HFFc6 (cell line): Measurements from ENCODE around the gene TMCC1. TPM values are rescaled to one million over a fixed set of nuclear protein-coding genes. Genes with fewer than 3 reads are reported as not detected.
A peak's percentile ranks its signal among the peaks of the same experiment; 100 is the strongest.

Source experiments
- DNase-seq: peaks from one replicate; pipeline ENCODE4 v3.0.0-alpha.2; 2018
- H3K27ac Mint-ChIP-seq: 2 replicates; pipeline ENCODE4 v1.8.0; 2020; ENCODE audit warnings: mild to moderate bottlenecking, mixed read lengths
- H3K27me3 Mint-ChIP-seq: 2 replicates; pipeline ENCODE4 v1.8.0; 2021; ENCODE audit warnings: mild to moderate bottlenecking, moderate library complexity, mixed read lengths; ENCODE audit not compliant: insufficient read depth
- H3K36me3 Mint-ChIP-seq: 2 replicates; pipeline ENCODE4 v1.8.0; 2021; ENCODE audit warnings: low read depth, mixed read lengths
- H3K4me1 Mint-ChIP-seq: 2 replicates; pipeline ENCODE4 v1.8.0; 2020; ENCODE audit warnings: low read depth, mixed read lengths
- H3K4me3 Mint-ChIP-seq: 2 replicates; pipeline ENCODE4 v1.8.0; 2020; ENCODE audit warnings: mild to moderate bottlenecking, moderate library complexity, mixed read lengths
- H3K9me3 Mint-ChIP-seq: 2 replicates; pipeline ENCODE4 v1.8.0; 2020; ENCODE audit warnings: mild to moderate bottlenecking, mixed read lengths
- total RNA-seq, 6 experiments: library from RNA; stranded (reverse); fragmentation: NEBNext Ultra II Directional; extraction: Animal tissue kit (Norgen Biotek cat#: 25700); gene quantifications; 2 replicates in 1 of 6; 3 replicates in 5 of 6; pipeline ENCODE4 v1.2.3, GENCODE V29; 2021
- TF ChIP-seq, protein P1 (sequence below): fragments of 200-600 bp; sonication (generic); IDR thresholded peaks from 2 replicates; pipeline ENCODE4 v1.5.0; 2021; ENCODE audit warnings: antibody characterized with exemption, mild to moderate bottlenecking

Gene TMCC1
- total RNA-seq, 6 experiments from 2014 or later = 14.3 to 20.8 (median 16.7) TPM

DNA sequence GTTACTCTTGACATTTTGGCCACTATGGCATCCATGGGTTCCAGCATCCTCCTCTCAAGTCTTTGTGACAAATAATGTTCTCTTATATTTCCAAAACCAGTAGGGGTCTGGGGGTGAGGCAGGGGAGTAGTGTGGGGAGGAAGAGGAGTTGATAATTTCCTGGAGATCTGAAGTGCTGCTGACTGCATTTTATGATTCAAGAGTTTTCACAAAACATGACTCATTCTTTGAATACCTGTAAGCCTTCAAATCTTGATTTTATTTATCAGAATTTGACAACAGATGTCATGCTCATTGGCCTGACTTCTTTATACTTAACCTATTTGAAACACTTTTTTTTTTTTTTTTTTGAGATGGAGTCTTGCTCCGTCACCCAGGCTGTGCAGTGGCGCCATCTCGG is 188.2 kb downstream of the TMCC1 start:
- Mint-ChIP-seq H3K9me3 (no peaks in the 10 kb centered on the region), H3K36me3 (no peaks in the 10 kb centered on the region; the same call in 1 of the 2 replicates), H3K27me3 (no peaks in the 10 kb centered on the region; the same call in 1 of the 2 replicates), H3K4me3 (no peak overlapping the region), H3K4me1 (peaks cover 29% of the 10 kb centered on the region), H3K27ac (no peak overlapping the region)
- DNase-seq = no peak
- TF ChIP-seq, protein P1, sequence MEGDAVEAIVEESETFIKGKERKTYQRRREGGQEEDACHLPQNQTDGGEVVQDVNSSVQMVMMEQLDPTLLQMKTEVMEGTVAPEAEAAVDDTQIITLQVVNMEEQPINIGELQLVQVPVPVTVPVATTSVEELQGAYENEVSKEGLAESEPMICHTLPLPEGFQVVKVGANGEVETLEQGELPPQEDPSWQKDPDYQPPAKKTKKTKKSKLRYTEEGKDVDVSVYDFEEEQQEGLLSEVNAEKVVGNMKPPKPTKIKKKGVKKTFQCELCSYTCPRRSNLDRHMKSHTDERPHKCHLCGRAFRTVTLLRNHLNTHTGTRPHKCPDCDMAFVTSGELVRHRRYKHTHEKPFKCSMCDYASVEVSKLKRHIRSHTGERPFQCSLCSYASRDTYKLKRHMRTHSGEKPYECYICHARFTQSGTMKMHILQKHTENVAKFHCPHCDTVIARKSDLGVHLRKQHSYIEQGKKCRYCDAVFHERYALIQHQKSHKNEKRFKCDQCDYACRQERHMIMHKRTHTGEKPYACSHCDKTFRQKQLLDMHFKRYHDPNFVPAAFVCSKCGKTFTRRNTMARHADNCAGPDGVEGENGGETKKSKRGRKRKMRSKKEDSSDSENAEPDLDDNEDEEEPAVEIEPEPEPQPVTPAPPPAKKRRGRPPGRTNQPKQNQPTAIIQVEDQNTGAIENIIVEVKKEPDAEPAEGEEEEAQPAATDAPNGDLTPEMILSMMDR = no peak

- no peaks in the 10 kb centered on the region for H3K9me3 Mint-ChIP-seq
Observed at GRCh38 chr3:129703913-129704312, 189.6 kb downstream of the TMCC1 start.

GRCh38 chr3:129702934-129703712 is 190.4 kb downstream of the TMCC1 start:
- peaks cover 21% of the 10 kb centered on the region for H3K4me1 Mint-ChIP-seq
- no peak overlapping the region for H3K4me3 Mint-ChIP-seq
- TF ChIP-seq, protein P1 = no peak
- DNase-seq = peak; percentile 23
- H3K36me3 Mint-ChIP-seq = peaks cover 1% of the 10 kb centered on the region; the same call in 1 of the 2 replicates
- no peaks in the 10 kb centered on the region; the same call in 1 of the 2 replicates for H3K27me3 Mint-ChIP-seq
- H3K9me3 Mint-ChIP-seq = no peaks in the 10 kb centered on the region
- H3K27ac Mint-ChIP-seq = no peak overlapping the region

More at GRCh38 chr3:129703913-129704312, 189.6 kb downstream of the TMCC1 start:
- Mint-ChIP-seq H3K4me3 (no peak overlapping the region), H3K36me3 (no peaks in the 10 kb centered on the region; the same call in 1 of the 2 replicates), H3K27ac (no peak overlapping the region), H3K27me3 (no peaks in the 10 kb centered on the region; the same call in 1 of the 2 replicates), H3K4me1 (peaks cover 29% of the 10 kb centered on the region)
- TF ChIP-seq, protein P1 = no peak
- DNase-seq = no peak

- Mint-ChIP-seq H3K27me3 (no peaks in the 10 kb centered on the region), H3K36me3 (peaks cover 19% of the 10 kb centered on the region), H3K27ac (no peak overlapping the region), H3K9me3 (peaks cover 10% of the 10 kb centered on the region), H3K4me1 (peaks cover 15% of the 10 kb centered on the region), H3K4me3 (no peak overlapping the region)
- no peak for DNase-seq
- TF ChIP-seq, protein P1 = no peak
Observed at GRCh38 chr3:129701161-129701560, 192.3 kb downstream of the TMCC1 start.

DNA sequence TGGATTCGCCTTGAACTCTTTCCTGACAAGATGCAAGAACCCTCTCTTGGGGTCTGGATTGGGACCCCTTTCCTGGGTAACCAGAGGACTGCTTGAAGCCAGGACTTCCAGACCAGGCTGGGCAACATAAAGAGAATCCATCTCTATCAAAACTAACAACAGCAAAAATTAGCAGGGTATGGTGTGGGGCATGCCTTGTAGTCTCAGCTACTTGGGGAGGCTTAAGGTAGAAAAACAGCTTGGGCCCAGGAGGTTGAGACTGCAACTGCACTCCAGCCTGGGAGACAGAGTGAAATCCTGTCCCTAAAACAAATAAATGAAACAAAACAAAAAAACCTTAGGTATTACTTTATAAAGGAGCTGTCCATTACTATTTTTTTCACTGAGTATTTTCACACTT is 193.9 kb downstream of the TMCC1 start:
- Mint-ChIP-seq H3K4me3 (no peak overlapping the region), H3K27me3 (no peaks in the 10 kb centered on the region), H3K27ac (no peak overlapping the region), H3K36me3 (peaks cover 31% of the 10 kb centered on the region), H3K9me3 (peaks cover 15% of the 10 kb centered on the region), H3K4me1 (peaks cover 23% of the 10 kb centered on the region)
- TF ChIP-seq, protein P1 = no peak
- DNase-seq = no peak
